H1 (cell line): ENCODE results near the gene LPAR3. TPM values are rescaled to one million over a fixed set of nuclear protein-coding genes. Genes with fewer than 3 reads are reported as not detected.

Source experiments
- CHD7 ChIP-seq: fragments of 300-600 bp; sonication (generic); IDR thresholded peaks from 2 replicates; pipeline ENCODE4 v1.7.1; 2012; ENCODE audit warnings: low read length, moderate library complexity, mild to moderate bottlenecking, inconsistent platforms; ENCODE audit not compliant: insufficient replicate concordance
- CTBP2 ChIP-seq: IDR thresholded peaks from 2 replicates; pipeline ENCODE4 v1.7.0; 2011; ENCODE audit warnings: borderline replicate concordance, mild to moderate bottlenecking, moderate library complexity, mixed read lengths, low read length; ENCODE audit not compliant: insufficient read depth, insufficient read length
- HDAC2 ChIP-seq, 2 experiments: fragments of 300-600 bp in 1 of 2; sonication (generic) in 1 of 2; IDR thresholded peaks; 2 replicates each; pipeline ENCODE4 v1.6.1; 2011 to 2012; ENCODE audit warnings: low read depth in 2 of 2, low read length in 2 of 2, mild to moderate bottlenecking in 2 of 2, moderate library complexity in 2 of 2, borderline replicate concordance in 1 of 2, inconsistent platforms in 1 of 2
- JUN ChIP-seq: IDR thresholded peaks from 2 replicates; pipeline ENCODE4 v1.6.1; 2011; ENCODE audit warnings: low read depth, mild to moderate bottlenecking, improper control_type of control experiment, low read length
- KDM4A ChIP-seq: IDR thresholded peaks from one replicate; pipeline ENCODE4 v1.7.1; 2012; ENCODE audit warnings: low read depth, mild to moderate bottlenecking, moderate library complexity, low read length, inconsistent platforms; ENCODE audit not compliant: severe bottlenecking
- NANOG ChIP-seq: IDR thresholded peaks from 2 replicates; pipeline ENCODE4 v1.6.1; 2011; ENCODE audit warnings: low read length, low read depth, mild to moderate bottlenecking, inconsistent platforms; ENCODE audit not compliant: insufficient read depth, poor library complexity, severe bottlenecking
- polyA plus RNA-seq, 7 experiments: library from polyadenylated mRNA; depleted of rRNA in 3 of 7; stranded (reverse) in 5 of 7; unstranded in 2 of 7; fragments of >200 nt in 5 of 7; fragments of 200-250 nt in 2 of 7; gene quantifications; 1 replicate in 5 of 7; 2 replicates in 1 of 7; 4 replicates in 1 of 7; pipeline versions ENCODE4 v1.2.1 to v1.2.3, GENCODE V29; 2011 to 2013; ENCODE audit warnings: missing spikeins in 2 of 7, mixed read lengths in 2 of 7
- total RNA-seq: library from RNA; stranded (reverse); fragmentation: NEBNext Ultra II Directional; extraction: Animal tissue kit (Norgen Biotek cat#: 25700); gene quantifications from 2 replicates; pipeline ENCODE4 v1.2.1, GENCODE V29; 2021

LPAR3 gene
- total and polyA plus RNA-seq, 2 of the 8 experiments (the other 6 are each of a cell fraction or from before 2014, with no cell fraction given), result 17.1 to 25.4 TPM

GRCh38 chr1:84781946-84782771 is 110.8 kb downstream of the LPAR3 start (continued):
- TF ChIP-seq CHD7, result peak; percentile 57
- TF ChIP-seq HDAC2 (IDR thresholded peaks at IDR 0.05; ENCODE audit: borderline replicate concordance in 1 of 2, low read depth in 2 of 2, low read length in 2 of 2), result peak; percentile 58 to 74; a peak in 2 of 4 replicates
- peak; percentile 17 for TF ChIP-seq NANOG
- TF ChIP-seq JUN, result no peak
- peak; percentile 53 for TF ChIP-seq CTBP2
- no peak for TF ChIP-seq KDM4A
